Neural crest cell (in vitro differentiated cells): ENCODE results near the gene JPH4. TPM values are rescaled to one million over a fixed set of nuclear protein-coding genes. Genes with fewer than 3 reads are reported as not detected.

Source experiments
- DNase-seq: peaks from one replicate; pipeline ENCODE4 v3.0.0; 2021; ENCODE audit warnings: low read depth, mixed read lengths, low spot score
- H3K27ac Mint-ChIP-seq: one replicate; pipeline ENCODE4 v1.8.0; 2021; ENCODE audit warnings: mild to moderate bottlenecking, mixed read lengths; ENCODE audit not compliant: unreplicated experiment
- H3K27me3 Mint-ChIP-seq: 2 replicates; pipeline ENCODE4 v1.8.0; 2021; ENCODE audit warnings: low read depth, mild to moderate bottlenecking, mixed read lengths
- H3K36me3 Mint-ChIP-seq: 2 replicates; pipeline ENCODE4 v1.8.0; 2021; ENCODE audit warnings: low read depth, mild to moderate bottlenecking, mixed read lengths
- H3K4me1 Mint-ChIP-seq: 2 replicates; pipeline ENCODE4 v1.8.0; 2021; ENCODE audit warnings: mixed read lengths
- H3K4me3 Mint-ChIP-seq: one replicate; pipeline ENCODE4 v1.8.0; 2021; ENCODE audit warnings: mild to moderate bottlenecking, mixed read lengths
- H3K9me3 Mint-ChIP-seq: 2 replicates; pipeline ENCODE4 v1.8.0; 2021; ENCODE audit warnings: mixed read lengths
- long read RNA-seq: library from polyadenylated mRNA; unstranded; transcript quantifications from one replicate; pipeline ENCODE4 v2.0.0, GENCODE V29; 2020
- total RNA-seq: library from RNA; stranded (reverse); gene quantifications from 2 replicates; pipeline ENCODE4 v1.2.1, GENCODE V29; 2021
- TF ChIP-seq, protein P1 (sequence below): fragments of 200-600 bp; sonication (generic); conservative IDR thresholded peaks from 2 replicates; pipeline ENCODE4 v1.5.0; 2021; ENCODE audit warnings: antibody characterized with exemption, mild to moderate bottlenecking

Gene JPH4
- 1.3 and 1.4 TPM in 2 replicates for total RNA-seq
- long read RNA-seq = 0 reads

DNA sequence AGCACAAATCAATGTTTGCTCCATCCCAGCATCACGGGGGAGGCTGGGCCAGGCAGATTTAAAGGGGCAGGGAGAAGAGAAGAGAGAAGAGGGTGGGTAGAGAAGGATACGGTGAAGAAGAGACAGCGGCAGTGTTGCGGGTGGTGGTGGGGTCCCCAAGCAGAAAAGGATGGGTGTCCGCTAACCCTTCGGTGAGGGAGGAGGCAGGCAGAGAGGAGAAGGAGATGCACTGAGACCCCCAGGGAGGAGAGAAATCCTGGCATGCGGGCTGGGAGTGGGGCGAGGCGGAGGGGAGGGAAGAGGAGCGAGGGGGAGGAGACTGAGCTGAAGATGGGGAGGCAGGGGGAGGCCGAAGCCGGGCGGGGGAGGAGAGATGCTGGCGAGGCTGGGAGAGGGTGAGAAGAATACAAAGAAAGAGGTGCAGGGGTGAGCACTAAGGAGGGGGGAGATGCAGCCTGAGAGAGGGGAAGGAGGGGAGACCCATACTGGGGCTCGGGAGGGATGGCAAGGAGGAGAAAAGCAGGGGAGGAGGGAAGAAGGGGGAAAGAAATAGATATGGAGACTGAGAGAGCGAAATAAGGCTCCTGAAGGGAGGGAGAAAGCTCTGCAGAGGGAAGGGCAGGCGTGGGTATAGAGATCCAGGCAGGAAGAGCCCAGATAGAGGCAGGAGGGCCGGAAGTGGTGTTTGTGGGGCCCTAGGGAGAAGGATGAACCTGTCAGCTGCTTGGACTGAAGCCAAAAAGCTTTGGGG, at the start of gene JPH4:
TSS of gene JPH4 (minus strand) at position 231 of the 751 bp plus-strand sequence. CDS start 1,337 bp downstream, outside the sequence.
- no peak within 1 kb of the TSS for H3K27ac Mint-ChIP-seq
- H3K4me3 Mint-ChIP-seq = peak within 1 kb of the TSS; percentile 48
- TF ChIP-seq, protein P1, sequence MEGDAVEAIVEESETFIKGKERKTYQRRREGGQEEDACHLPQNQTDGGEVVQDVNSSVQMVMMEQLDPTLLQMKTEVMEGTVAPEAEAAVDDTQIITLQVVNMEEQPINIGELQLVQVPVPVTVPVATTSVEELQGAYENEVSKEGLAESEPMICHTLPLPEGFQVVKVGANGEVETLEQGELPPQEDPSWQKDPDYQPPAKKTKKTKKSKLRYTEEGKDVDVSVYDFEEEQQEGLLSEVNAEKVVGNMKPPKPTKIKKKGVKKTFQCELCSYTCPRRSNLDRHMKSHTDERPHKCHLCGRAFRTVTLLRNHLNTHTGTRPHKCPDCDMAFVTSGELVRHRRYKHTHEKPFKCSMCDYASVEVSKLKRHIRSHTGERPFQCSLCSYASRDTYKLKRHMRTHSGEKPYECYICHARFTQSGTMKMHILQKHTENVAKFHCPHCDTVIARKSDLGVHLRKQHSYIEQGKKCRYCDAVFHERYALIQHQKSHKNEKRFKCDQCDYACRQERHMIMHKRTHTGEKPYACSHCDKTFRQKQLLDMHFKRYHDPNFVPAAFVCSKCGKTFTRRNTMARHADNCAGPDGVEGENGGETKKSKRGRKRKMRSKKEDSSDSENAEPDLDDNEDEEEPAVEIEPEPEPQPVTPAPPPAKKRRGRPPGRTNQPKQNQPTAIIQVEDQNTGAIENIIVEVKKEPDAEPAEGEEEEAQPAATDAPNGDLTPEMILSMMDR = no peak
- H3K9me3 Mint-ChIP-seq = no peaks in the 10 kb centered on the region
- DNase-seq = no peak
- peaks cover 81% of the 10 kb centered on the region for H3K27me3 Mint-ChIP-seq
- H3K4me1 Mint-ChIP-seq = peaks cover 9% of the 10 kb centered on the region
- no peaks in the 10 kb centered on the region for H3K36me3 Mint-ChIP-seq

GRCh38 chr14:23627961-23628360, 49.4 kb upstream of the JPH4 start:
- H3K27ac Mint-ChIP-seq = no peak overlapping the region

DNA sequence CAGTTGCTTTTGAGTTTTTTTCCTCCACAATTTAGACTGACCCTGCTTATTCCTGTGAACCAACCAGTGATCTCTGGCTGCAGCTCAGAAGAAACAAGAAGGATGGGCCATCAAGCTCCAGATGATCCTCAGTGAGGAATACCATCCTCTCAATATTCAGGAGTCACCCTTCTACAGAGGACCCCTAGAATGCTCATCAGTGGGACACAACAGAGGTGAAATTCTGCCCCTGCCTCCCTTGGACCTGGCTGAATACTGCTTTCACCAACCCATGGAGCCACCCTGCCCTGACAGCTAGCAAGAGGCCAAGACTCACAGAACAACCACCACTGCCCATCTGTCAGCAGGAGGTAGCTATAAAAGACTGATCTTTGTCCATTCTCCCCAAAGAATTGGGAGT, 48.4 kb upstream of the JPH4 start:
- Mint-ChIP-seq H3K4me3 (no peak overlapping the region), H3K27me3 (peaks cover 15% of the 10 kb centered on the region), H3K27ac (no peak overlapping the region), H3K4me1 (peaks cover under 1% of the 10 kb centered on the region), H3K36me3 (peaks cover 2% of the 10 kb centered on the region), H3K9me3 (peaks cover 13% of the 10 kb centered on the region)
- DNase-seq = no peak
- TF ChIP-seq, protein P1 = no peak

More at GRCh38 chr14:23627961-23628360, 49.4 kb upstream of the JPH4 start:
- no peak overlapping the region for H3K4me3 Mint-ChIP-seq
- peaks cover 10% of the 10 kb centered on the region for H3K9me3 Mint-ChIP-seq
- DNase-seq = no peak
- peaks cover 2% of the 10 kb centered on the region for H3K36me3 Mint-ChIP-seq
- H3K27me3 Mint-ChIP-seq = peaks cover 15% of the 10 kb centered on the region
- peaks cover 3% of the 10 kb centered on the region for H3K4me1 Mint-ChIP-seq
- TF ChIP-seq, protein P1 = no peak

GRCh38 chr14:23624830-23625404, 46.3 kb upstream of the JPH4 start:
- Mint-ChIP-seq H3K4me3 (no peak overlapping the region), H3K9me3 (peaks cover 13% of the 10 kb centered on the region), H3K4me1 (no peaks in the 10 kb centered on the region), H3K27me3 (peaks cover 21% of the 10 kb centered on the region), H3K36me3 (peaks cover 2% of the 10 kb centered on the region), H3K27ac (no peak overlapping the region)
- TF ChIP-seq, protein P1 = no peak
- no peak for DNase-seq

DNA sequence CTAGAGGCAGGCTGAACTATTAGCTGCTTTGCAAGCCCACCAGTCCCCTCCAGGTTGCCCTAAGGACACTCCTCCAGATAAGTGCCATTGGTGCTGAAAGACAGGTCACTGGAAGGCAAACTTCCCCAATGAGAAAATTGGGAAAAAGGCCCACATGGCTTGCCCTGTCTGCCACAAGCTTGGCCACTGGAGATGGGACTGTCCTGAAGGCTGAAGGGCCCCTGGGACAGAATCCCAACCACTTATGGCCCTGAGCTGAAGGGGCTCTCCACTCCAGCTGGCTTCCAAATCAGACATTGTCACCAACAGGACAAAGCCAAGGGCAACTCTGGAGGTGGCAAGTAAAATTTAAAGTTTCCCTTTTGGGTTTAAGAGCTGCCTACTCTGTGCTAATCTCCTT, 45.4 kb upstream of the JPH4 start:
- peaks cover 2% of the 10 kb centered on the region for H3K36me3 Mint-ChIP-seq
- H3K27me3 Mint-ChIP-seq = peaks cover 30% of the 10 kb centered on the region
- H3K4me1 Mint-ChIP-seq = no peaks in the 10 kb centered on the region
- TF ChIP-seq, protein P1 = no peak
- no peak for DNase-seq
- H3K9me3 Mint-ChIP-seq = peaks cover 13% of the 10 kb centered on the region
- no peak overlapping the region for H3K4me3 Mint-ChIP-seq
- no peak overlapping the region for H3K27ac Mint-ChIP-seq
